ENCODE results near the gene ACBD6. TPM values are rescaled to one million over a fixed set of nuclear protein-coding genes. Genes with fewer than 3 reads are reported as not detected.

Gene ACBD6
- polyA plus RNA-seq, 1 experiment, result 49.0 TPM

DNA sequence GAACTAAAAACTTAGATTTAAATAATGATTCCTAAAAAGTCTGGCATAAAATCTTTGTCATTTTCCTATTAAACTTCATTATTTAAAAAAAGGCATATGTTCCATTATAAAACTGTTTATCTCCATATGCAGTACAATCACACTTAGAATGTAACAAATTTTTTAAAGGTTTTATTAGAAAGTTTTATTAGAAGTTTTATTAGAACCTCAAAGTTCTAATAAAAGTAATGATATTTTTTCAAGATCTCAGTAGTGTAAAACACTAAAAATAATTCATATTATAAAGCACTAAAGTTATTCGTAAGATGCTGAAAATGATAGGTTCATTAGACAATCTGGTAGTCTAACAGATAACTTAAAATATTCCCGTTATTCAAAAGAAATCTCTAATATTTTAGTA, 43.6 kb downstream of the ACBD6 start:
- TF ChIP-seq, protein P1, sequence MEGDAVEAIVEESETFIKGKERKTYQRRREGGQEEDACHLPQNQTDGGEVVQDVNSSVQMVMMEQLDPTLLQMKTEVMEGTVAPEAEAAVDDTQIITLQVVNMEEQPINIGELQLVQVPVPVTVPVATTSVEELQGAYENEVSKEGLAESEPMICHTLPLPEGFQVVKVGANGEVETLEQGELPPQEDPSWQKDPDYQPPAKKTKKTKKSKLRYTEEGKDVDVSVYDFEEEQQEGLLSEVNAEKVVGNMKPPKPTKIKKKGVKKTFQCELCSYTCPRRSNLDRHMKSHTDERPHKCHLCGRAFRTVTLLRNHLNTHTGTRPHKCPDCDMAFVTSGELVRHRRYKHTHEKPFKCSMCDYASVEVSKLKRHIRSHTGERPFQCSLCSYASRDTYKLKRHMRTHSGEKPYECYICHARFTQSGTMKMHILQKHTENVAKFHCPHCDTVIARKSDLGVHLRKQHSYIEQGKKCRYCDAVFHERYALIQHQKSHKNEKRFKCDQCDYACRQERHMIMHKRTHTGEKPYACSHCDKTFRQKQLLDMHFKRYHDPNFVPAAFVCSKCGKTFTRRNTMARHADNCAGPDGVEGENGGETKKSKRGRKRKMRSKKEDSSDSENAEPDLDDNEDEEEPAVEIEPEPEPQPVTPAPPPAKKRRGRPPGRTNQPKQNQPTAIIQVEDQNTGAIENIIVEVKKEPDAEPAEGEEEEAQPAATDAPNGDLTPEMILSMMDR (IDR thresholded peaks at IDR 0.05; ENCODE audit: insufficient read depth, low read depth, low read length), result no peak
- ChIA-PET CTCF (no interaction called here), POLR2A (no interaction called here)
- H3K27me3 ChIP-seq (ENCODE audit: control insufficient read depth, insufficient read depth, low read length), result no peaks in the 10 kb centered on the region
- no peak overlapping the region for H3K4me3 ChIP-seq (ENCODE audit: low read depth, low read length)
- no peaks in the 10 kb centered on the region for H3K36me3 ChIP-seq (ENCODE audit: control insufficient read depth, insufficient read depth, low read length)
- DNase-seq (ENCODE audit: low read depth), result no peak

DNA sequence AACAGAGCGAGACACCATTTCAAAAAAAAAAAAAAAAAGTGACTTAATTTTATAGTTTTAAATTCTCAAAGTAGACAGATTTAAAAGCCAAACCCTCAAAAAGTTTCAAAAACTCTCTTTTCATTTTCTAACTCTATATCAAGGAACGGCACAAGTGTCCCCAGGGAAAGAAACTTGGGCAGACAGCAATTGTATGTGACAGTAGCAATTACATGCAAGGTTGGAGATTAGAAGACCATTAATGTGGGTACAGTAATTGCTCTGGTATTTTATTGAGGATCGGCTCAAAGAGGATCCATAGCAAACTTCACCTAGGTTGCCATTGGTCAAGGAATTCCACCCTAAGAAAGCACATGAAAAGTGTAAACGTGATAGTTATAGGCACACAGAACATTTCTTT, 46.2 kb downstream of the ACBD6 start:
- TF ChIP-seq, protein P1 (IDR thresholded peaks at IDR 0.05; ENCODE audit: insufficient read depth, low read depth, low read length), result no peak
- Histone ChIP-seq H3K4me3 (ENCODE audit: low read depth, low read length) (no peak overlapping the region), H3K36me3 (ENCODE audit: control insufficient read depth, insufficient read depth, low read length) (no peaks in the 10 kb centered on the region), H3K27me3 (ENCODE audit: control insufficient read depth, insufficient read depth, low read length) (no peaks in the 10 kb centered on the region)
- ChIA-PET POLR2A (no interaction called here), CTCF (interaction anchor here (0.6 kb wide), 2 partner anchors 18 to 107 kb away, joined by 3 to 6 read pairs; no protein-coding TSS in a partner anchor)
- no peak for DNase-seq (ENCODE audit: low read depth)

DNA sequence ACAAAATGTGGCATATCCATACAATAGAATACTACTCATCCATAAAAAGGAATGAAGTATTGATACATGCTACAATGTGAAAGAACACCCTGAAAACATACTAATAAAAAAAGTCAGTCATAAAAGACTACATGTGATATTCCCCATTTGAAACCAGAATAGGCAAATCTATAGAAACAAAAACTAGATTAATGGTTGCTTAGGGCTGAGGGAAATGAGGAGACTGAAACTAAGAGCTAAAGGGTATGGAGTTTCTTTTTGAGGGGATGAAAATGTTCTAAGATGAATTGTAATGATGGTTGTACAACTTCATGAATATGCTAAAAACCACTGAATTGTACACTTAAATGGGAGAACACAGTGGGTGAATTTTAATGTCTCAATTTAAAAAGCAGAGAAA, 50.9 kb downstream of the ACBD6 start:
- TF ChIP-seq, protein P1 (IDR thresholded peaks at IDR 0.05; ENCODE audit: insufficient read depth, low read depth, low read length), result no peak
- Histone ChIP-seq H3K27me3 (ENCODE audit: control insufficient read depth, insufficient read depth, low read length) (no peaks in the 10 kb centered on the region), H3K36me3 (ENCODE audit: control insufficient read depth, insufficient read depth, low read length) (no peaks in the 10 kb centered on the region), H3K4me3 (ENCODE audit: low read depth, low read length) (no peak overlapping the region)
- ChIA-PET POLR2A (no interaction called here), CTCF (interaction anchor here (0.9 to 1.1 kb wide), 2 partner anchors 36 to 198 kb away, joined by 3 read pairs; no protein-coding TSS in a partner anchor)
- DNase-seq (ENCODE audit: low read depth), result no peak

DNA sequence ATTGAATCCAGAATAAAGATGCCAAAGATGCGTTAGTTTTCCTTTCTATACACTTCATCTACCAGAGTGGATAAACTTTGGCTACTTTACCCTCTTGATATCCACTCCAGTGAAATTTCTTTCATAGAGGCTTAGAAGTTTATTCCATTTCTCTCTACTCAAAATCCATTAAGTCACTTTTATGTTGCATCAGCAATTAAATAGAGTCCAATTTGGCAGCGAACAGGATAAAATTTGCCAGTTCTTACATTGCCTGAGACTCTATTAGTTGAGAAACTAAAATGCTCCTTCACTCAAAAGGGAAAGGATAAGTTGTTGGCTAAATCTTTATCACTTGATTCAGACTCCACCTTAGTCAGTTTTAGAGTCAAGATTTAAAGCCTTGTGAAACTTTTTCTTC, 57.9 kb downstream of the ACBD6 start:
- Histone ChIP-seq H3K27me3 (ENCODE audit: control insufficient read depth, insufficient read depth, low read length) (no peaks in the 10 kb centered on the region), H3K4me3 (ENCODE audit: low read depth, low read length) (no peak overlapping the region), H3K36me3 (ENCODE audit: control insufficient read depth, insufficient read depth, low read length) (no peaks in the 10 kb centered on the region)
- ChIA-PET CTCF (interaction anchor here (0.6 kb wide), 1 partner anchor 19 kb away, joined by 3 read pairs; no protein-coding TSS in a partner anchor), POLR2A (no interaction called here)
- DNase-seq (ENCODE audit: low read depth), result no peak
- TF ChIP-seq, protein P1 (IDR thresholded peaks at IDR 0.05; ENCODE audit: insufficient read depth, low read depth, low read length), result no peak

DNA sequence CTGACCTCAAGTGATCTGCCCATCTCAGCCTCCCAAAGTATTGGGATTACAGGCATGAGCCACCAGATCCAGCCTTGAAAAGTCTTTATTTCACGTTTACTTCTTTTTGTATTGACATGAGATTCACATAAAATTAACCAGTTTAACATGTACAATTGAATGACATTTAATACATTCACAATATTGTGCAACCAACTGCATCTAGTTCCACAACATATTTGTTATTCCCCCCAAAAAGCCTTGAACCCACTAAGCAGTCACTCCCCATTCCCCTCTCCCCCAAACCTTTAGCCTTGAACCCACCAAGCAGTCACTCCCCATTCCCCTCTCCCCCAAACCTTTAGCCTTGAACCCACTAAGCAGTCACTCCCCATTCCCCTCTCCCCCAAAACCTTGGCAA, 62.0 kb downstream of the ACBD6 start:
- Histone ChIP-seq H3K4me3 (ENCODE audit: low read depth, low read length) (no peak overlapping the region), H3K36me3 (ENCODE audit: control insufficient read depth, insufficient read depth, low read length) (no peaks in the 10 kb centered on the region), H3K27me3 (ENCODE audit: control insufficient read depth, insufficient read depth, low read length) (no peaks in the 10 kb centered on the region)
- ChIA-PET CTCF (no interaction called here), POLR2A (no interaction called here)
- DNase-seq (ENCODE audit: low read depth), result no peak
- TF ChIP-seq, protein P1 (IDR thresholded peaks at IDR 0.05; ENCODE audit: insufficient read depth, low read depth, low read length), result no peak

All from BJ (cell line).